Fibroblast of lung (primary cell): ENCODE results near the gene DTX3L.

Experiments used
- EZH2 ChIP-seq: IDR thresholded peaks from 2 replicates; pipeline ENCODE4 v1.5.1; 2012; ENCODE audit warnings: low read length, control low read depth, mild to moderate bottlenecking; ENCODE audit errors: missing control alignments
- TF ChIP-seq, protein P1 (sequence below), 2 donors: IDR thresholded peaks in 1 of 2; conservative IDR thresholded peaks in 1 of 2; 1 replicate in 1 of 2; 2 replicates in 1 of 2; pipeline ENCODE4 v1.5.1; 2011 to 2012; ENCODE audit warnings: low read length in 2 of 2, control low read depth in 1 of 2, inconsistent platforms in 1 of 2, low read depth in 1 of 2, mild to moderate bottlenecking in 1 of 2

DNA sequence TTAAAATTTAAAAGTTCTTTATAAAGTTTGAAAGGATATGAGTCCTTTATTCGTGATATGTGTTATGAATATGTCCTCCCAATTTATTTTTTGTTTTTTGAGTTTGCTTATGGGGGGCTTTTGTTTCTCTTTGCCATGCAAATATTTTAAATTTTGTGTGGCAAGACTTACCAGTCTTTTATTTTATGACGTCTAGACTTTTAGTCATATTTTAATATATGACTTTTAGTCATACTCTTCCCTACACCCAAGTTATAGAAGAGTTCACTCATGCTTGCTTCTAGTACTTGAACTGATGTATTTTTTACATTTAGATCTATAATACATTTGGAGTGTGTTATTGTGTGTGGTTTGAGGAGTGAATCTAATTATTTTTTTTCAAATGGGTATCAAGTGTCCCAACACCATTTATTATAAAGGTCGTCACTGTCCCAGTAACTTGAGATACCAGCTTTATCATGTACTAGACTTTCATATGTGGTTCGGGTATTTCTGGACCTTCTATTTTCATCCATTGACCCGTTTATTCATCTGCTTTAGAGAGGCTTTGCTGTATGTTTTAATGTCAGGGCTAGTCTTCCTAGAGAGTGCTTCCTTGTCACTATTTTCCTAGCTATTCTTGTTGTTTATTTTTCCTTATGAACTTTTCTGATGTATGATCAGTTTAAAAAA, 14.1 kb downstream of the DTX3L start:
- TF ChIP-seq, protein P1, sequence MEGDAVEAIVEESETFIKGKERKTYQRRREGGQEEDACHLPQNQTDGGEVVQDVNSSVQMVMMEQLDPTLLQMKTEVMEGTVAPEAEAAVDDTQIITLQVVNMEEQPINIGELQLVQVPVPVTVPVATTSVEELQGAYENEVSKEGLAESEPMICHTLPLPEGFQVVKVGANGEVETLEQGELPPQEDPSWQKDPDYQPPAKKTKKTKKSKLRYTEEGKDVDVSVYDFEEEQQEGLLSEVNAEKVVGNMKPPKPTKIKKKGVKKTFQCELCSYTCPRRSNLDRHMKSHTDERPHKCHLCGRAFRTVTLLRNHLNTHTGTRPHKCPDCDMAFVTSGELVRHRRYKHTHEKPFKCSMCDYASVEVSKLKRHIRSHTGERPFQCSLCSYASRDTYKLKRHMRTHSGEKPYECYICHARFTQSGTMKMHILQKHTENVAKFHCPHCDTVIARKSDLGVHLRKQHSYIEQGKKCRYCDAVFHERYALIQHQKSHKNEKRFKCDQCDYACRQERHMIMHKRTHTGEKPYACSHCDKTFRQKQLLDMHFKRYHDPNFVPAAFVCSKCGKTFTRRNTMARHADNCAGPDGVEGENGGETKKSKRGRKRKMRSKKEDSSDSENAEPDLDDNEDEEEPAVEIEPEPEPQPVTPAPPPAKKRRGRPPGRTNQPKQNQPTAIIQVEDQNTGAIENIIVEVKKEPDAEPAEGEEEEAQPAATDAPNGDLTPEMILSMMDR (conservative IDR thresholded peaks at IDR 0.05 in 1 of 2, IDR thresholded peaks at IDR 0.05 in 1 of 2; ENCODE audit: low read depth in 1 of 2, low read length in 2 of 2): no peak
- no peak for TF ChIP-seq EZH2
